HG03439 (cell line): ENCODE data around the gene TMEM74B.
"Not testable (repeated sequence)": the region's sequence is repeated elsewhere in the genome, so short reads cannot be mapped to it uniquely, and the experiment has no call there.

Experiments used
- ATAC-seq: cut with Tn5 transposase; IDR thresholded peaks from one replicate; pipeline ENCODE4 v1.9.1; 2021; ENCODE audit warnings: mild to moderate bottlenecking, moderate library complexity; ENCODE audit not compliant: unreplicated experiment

Gene TMEM74B

DNA sequence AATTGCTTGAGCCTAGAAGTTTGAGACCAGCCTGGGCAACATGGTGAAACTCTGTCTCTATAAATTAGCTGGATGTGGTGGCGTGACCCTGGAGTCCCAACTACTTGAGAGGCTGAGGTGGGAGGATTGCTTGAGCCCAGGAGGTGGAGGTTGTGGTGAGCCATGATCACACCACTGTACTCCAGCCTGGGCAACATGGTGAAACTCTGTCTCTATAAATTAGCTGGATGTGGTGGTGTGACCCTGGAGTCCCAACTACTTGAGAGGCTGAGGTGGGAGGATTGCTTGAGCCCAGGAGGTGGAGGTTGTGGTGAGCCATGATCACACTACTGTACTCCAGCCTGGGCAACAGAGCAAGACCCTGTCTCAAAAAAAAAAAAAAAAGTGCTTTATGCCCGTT is 35.0 kb downstream of the TMEM74B start:
- not testable (repeated sequence) for ATAC-seq

DNA sequence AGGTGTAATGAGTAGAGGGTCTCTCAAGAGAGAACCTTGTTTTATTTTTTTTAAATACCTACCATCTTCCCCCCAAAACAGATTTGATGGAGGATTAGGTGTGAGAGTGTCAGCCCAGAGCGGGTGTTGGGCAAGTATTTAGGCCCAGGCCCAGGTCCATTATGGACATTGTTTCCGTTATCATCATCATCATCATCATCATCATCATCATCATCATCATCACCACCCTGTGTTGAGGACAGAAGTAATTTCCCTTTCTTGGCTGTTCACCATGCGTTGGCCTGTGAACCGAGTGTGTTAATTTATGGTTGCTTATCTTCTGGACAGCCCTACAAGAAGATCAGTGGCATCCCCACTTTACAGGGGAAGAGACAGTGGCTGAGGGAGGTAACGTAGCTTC is 37.8 kb downstream of the TMEM74B start:
- no peak for ATAC-seq

DNA sequence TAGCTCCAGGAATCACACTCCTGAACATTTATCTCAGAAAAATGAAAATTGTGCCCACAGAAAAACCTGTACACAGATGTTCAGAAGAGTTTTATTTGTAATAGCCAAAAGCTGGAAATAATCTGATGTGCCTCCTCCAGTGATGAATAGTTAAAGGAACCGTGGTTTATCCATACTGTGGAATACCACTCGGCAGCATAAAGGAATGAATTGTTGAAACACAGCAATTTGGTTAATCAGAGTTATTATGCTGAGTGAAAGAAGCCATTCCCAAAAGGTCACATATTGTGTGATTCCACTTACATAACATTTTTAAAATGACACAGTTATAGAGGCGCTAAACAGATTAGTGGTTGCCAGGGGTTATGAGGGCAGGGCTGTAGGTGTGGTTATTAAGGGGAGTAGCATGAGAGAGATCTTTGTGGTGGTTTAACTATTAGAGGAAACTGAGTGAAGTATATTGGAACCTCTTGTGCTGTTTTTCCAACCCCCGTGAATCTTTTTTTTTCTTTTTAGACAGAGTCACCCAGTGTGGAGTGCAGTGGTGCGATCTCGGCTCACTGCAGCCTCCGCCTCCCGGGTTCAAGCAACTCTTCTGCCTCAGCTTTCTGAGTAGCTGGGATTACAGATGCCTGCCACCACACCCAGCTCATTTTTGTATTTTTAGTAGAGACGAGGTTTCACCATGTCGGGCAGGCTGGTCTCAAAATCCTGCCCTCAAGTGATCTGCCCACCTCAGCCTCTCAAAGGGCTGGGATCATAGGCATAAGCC is 40.2 kb downstream of the TMEM74B start:
- no peak for ATAC-seq

DNA sequence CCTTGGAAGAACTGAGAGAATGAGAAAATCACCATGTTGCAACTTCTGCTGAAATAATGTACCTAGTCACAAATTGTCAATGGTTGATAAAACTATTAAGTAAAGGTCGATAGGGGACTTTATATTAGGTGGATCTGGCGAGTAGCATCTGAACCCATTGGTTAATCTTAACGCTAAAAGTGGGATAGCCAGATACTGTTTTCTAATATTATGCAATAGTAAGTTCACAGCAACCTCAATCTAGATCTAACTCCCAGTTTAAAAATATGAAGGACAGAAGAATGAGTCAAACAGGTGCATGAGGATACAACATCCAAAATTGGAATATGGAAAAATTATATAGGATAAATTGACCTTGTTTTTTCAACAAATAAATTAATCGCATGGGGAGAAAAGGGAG is 47.5 kb downstream of the TMEM74B start:
- no peak for ATAC-seq

DNA sequence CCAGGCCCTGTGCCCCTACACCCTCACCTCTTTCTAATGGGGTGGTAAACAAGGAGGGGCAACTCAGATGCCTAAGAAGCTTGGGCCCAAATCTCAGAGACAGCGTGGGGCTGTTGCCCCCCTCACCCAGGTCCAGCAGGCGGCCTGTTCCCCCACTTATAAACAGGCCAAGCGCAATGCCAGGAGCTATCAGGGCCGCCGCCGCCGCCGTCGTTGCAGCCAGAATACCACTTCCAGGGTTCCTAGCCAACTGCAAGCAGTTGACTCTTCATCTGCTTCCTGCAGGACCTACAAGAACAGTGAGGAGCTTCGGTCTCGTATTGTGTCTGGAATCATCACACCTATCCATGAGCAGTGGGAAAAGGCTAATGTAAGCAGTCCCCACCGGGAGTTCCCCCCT is 49.9 kb downstream of the TMEM74B start:
- no peak for ATAC-seq

DNA sequence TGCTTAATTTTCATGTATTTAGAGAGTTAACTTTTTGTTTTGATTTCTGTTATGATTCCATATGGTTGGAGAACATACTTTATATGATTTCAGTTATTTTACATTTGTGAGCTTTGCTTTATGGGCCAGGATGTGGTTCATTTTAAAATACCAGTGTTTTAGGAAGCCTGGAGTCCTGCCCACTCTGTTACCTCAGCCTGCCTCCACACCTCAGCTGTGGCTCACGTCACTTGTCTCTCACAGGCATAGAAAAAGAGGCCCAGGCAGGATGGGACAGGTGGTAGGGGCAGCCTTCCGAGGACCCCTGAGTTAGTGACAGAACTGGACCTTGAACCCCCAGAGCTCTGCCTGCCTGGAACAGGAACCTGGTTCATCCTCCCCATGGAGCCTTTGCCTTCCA is 50.4 kb downstream of the TMEM74B start:
- ATAC-seq = no peak

DNA sequence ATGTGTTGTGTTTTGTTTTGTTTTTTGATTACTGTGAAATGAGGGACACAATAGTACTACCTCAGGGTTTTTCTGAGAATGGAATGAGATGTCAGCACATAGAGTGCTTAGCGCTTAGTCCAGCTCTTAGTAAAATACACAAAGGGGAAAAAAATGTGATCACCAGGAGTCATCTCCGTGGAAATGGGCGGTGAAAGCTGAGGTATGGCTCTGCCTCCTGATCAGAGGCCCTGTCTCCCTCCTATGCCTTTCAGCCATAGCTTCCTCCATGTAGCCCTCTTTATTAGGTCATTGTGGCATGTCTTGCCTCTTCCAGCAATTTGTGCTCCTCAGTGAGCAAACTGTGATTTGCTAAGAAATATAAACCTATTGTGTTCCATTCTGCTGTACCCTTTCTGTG is 53.4 kb downstream of the TMEM74B start:
- no peak for ATAC-seq

DNA sequence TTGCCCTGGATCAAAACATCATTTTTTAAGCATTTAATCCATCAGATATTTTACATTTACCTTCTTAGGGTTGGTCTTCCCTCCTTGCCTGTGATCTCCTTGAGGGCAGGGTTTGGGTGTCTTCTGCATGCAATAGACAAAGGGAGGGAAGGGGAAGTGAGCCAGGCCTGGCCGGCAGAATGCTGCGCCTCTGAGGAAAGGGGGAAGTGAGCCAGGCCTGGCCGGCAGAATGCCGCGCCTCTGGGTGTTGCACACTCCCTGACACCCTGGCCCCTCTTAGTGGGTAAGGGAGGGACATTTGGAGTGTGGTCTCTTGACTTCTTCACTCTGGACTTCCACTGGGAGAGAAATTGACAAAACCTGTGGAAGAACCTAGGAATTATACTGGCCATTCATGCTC is 53.9 kb downstream of the TMEM74B start:
- ATAC-seq = no peak
